Measurements from ENCODE around the gene LTBP1.
"Not testable (repeated sequence)": the region's sequence is repeated elsewhere in the genome, so short reads cannot be mapped to it uniquely, and the experiment has no call there.

LTBP1 gene

GRCh38 chr2:33158482-33159003 is 211.8 kb downstream of the LTBP1 start:
- DNase-seq = no peak

GRCh38 chr2:33160191-33160590 is 213.4 kb downstream of the LTBP1 start:
- no peak for DNase-seq

GRCh38 chr2:33166287-33166881 is 219.6 kb downstream of the LTBP1 start:
- no peak for DNase-seq

GRCh38 chr2:33167622-33168245 is 221.0 kb downstream of the LTBP1 start:
- DNase-seq = no peak

- DNase-seq = no peak
Measured at GRCh38 chr2:33168425-33168824, 221.7 kb downstream of the LTBP1 start.

GRCh38 chr2:33168922-33169321 is 222.2 kb downstream of the LTBP1 start:
- no peak for DNase-seq

- not testable (repeated sequence) for DNase-seq
Measured at GRCh38 chr2:33170251-33170650, 223.5 kb downstream of the LTBP1 start.

- no peak for DNase-seq
Measured at GRCh38 chr2:33177627-33178026, 230.9 kb downstream of the LTBP1 start.

GRCh38 chr2:33178209-33178608 is 231.5 kb downstream of the LTBP1 start:
- DNase-seq = no peak

GRCh38 chr2:33180915-33181314 is 234.2 kb downstream of the LTBP1 start:
- no peak for DNase-seq

- DNase-seq = no peak
Measured at GRCh38 chr2:33181466-33181865, 234.7 kb downstream of the LTBP1 start.

- DNase-seq = no peak
Measured at GRCh38 chr2:33184041-33184440, 237.3 kb downstream of the LTBP1 start.

- no peak for DNase-seq
Measured at GRCh38 chr2:33186937-33187336, 240.2 kb downstream of the LTBP1 start.

GRCh38 chr2:33188799-33189198 is 242.0 kb downstream of the LTBP1 start:
- no peak for DNase-seq

- DNase-seq = no peak
Measured at GRCh38 chr2:33190393-33190937, 243.7 kb downstream of the LTBP1 start.

GRCh38 chr2:33195891-33196290 is 249.1 kb downstream of the LTBP1 start:
- no peak for DNase-seq

GRCh38 chr2:33196700-33197099 is 249.9 kb downstream of the LTBP1 start:
- no peak for DNase-seq

GRCh38 chr2:33197198-33197938 is 250.6 kb downstream of the LTBP1 start:
- DNase-seq = no peak

- DNase-seq = no peak
Measured at GRCh38 chr2:33202641-33203522, 256.1 kb downstream of the LTBP1 start.

GRCh38 chr2:33204945-33205344 is 258.2 kb downstream of the LTBP1 start:
- no peak for DNase-seq

GRCh38 chr2:33205693-33206434 is 259.1 kb downstream of the LTBP1 start:
- no peak for DNase-seq
